OCI-LY3 (cell line): ENCODE measurements around the gene SLC22A17.

Source experiments
- CTCF ChIP-seq: fragments of 200-600, 300-600 bp; sonication (generic); IDR thresholded peaks from 2 replicates; pipeline ENCODE4 v1.5.1; 2014; ENCODE audit warnings: antibody characterized with exemption, low read length, low read depth
- EZH2phosphoT487 ChIP-seq: fragments of 200-600 bp; shearing (Covaris generic); IDR thresholded peaks from 2 replicates; pipeline ENCODE4 v1.6.1; 2018; ENCODE audit warnings: antibody characterized with exemption, mixed run types, low read depth

- TF ChIP-seq CTCF (no peak), EZH2phosphoT487 (no peak)
Observed at GRCh38 chr14:23345987-23346692, 6.5 kb downstream of the SLC22A17 start.
